Neuronal stem cell (in vitro differentiated cells): Measurements from ENCODE around the gene LRP1B.

ENCODE experiments used
- DNase-seq: peaks from one replicate; pipeline ENCODE4 v3.0.0-alpha.2; 2013; ENCODE audit warnings: low spot score
- H2AFZ ChIP-seq: one replicate; pipeline ENCODE4 v1.6.1; 2013; ENCODE audit warnings: mild to moderate bottlenecking, low read length, inconsistent platforms
- H2AK5ac ChIP-seq: 2 replicates; pipeline ENCODE4 v1.6.1; 2013; ENCODE audit warnings: low read depth, mild to moderate bottlenecking, inconsistent platforms, low read length, moderate library complexity, mixed read lengths
- H2BK120ac ChIP-seq: 2 replicates; pipeline ENCODE4 v1.6.1; 2013; ENCODE audit warnings: low read depth, mild to moderate bottlenecking, inconsistent platforms, low read length, moderate library complexity, mixed read lengths
- H2BK12ac ChIP-seq: one replicate; pipeline ENCODE4 v1.6.1; 2013; ENCODE audit warnings: low read length, inconsistent platforms
- H2BK15ac ChIP-seq: 2 replicates; pipeline ENCODE4 v1.6.1; 2013; ENCODE audit warnings: mild to moderate bottlenecking, low read length, inconsistent platforms, mixed read lengths
- H2BK5ac ChIP-seq: one replicate; pipeline ENCODE4 v1.6.1; 2013; ENCODE audit warnings: inconsistent platforms, mild to moderate bottlenecking, low read length, moderate library complexity
- H3K14ac ChIP-seq: one replicate; pipeline ENCODE4 v1.6.1; 2013; ENCODE audit warnings: low read length, inconsistent platforms
- H3K18ac ChIP-seq: 2 replicates; pipeline ENCODE4 v1.6.1; 2013; ENCODE audit warnings: low read length, inconsistent platforms
- H3K23ac ChIP-seq: 2 replicates; pipeline ENCODE4 v1.6.1; 2013; ENCODE audit warnings: low read depth, mild to moderate bottlenecking, mixed read lengths, low read length, inconsistent platforms; ENCODE audit not compliant: poor library complexity
- H3K27ac ChIP-seq: replicated peaks from 3 replicates; pipeline ENCODE4 v1.5.1; 2013; ENCODE audit warnings: low read length, inconsistent platforms
- H3K27me3 ChIP-seq, 3 experiments: 2 replicates each; pipeline ENCODE4 v1.6.1; 2013; ENCODE audit warnings: low read length in 3 of 3, mild to moderate bottlenecking in 2 of 3, inconsistent platforms in 1 of 3, low read depth in 1 of 3, mixed read lengths in 1 of 3, moderate library complexity in 1 of 3; ENCODE audit not compliant: control insufficient read depth in 3 of 3, insufficient read depth in 3 of 3
- H3K36me3 ChIP-seq, 2 donors: replicated peaks in 1 of 2; 2 replicates each; pipeline ENCODE4 v1.6.1; 2013; ENCODE audit warnings: low read length in 2 of 2; ENCODE audit not compliant: control insufficient read depth in 2 of 2, insufficient read depth in 2 of 2
- H3K4ac ChIP-seq: 2 replicates; pipeline ENCODE4 v1.6.1; 2013; ENCODE audit warnings: inconsistent platforms, mild to moderate bottlenecking, low read length, moderate library complexity
- H3K4me1 ChIP-seq, 2 donors: 1 replicate in 1 of 2; 2 replicates in 1 of 2; pipeline ENCODE4 v1.6.1; 2013; ENCODE audit warnings: low read length in 2 of 2, low read depth in 1 of 2; ENCODE audit not compliant: control insufficient read depth in 2 of 2, insufficient read depth in 1 of 2
- H3K4me2 ChIP-seq: one replicate; pipeline ENCODE4 v1.6.1; 2013; ENCODE audit warnings: mild to moderate bottlenecking, low read length, inconsistent platforms; ENCODE audit not compliant: insufficient read depth, poor library complexity, severe bottlenecking
- H3K4me3 ChIP-seq, 2 donors: 2 replicates each; pipeline ENCODE4 v1.5.1; 2013; ENCODE audit warnings: low read length in 2 of 2, mild to moderate bottlenecking in 2 of 2, inconsistent platforms in 1 of 2, moderate library complexity in 1 of 2
- H3K79me1 ChIP-seq: one replicate; pipeline ENCODE4 v1.6.1; 2013; ENCODE audit warnings: low read depth, mild to moderate bottlenecking, inconsistent platforms, low read length, moderate library complexity
- H3K9ac ChIP-seq: one replicate; pipeline ENCODE4 v1.6.1; 2013; ENCODE audit warnings: mild to moderate bottlenecking, low read depth, low read length, inconsistent platforms; ENCODE audit not compliant: poor library complexity
- H3K9me3 ChIP-seq, 2 donors: replicated peaks in 1 of 2; 2 replicates each; pipeline versions ENCODE3 to v1.6.1; 2013; ENCODE audit warnings: low read length in 2 of 2, mild to moderate bottlenecking in 2 of 2, inconsistent platforms in 1 of 2, low read depth in 1 of 2, mixed read lengths in 1 of 2, moderate library complexity in 1 of 2; ENCODE audit not compliant: control insufficient read depth in 2 of 2, insufficient read depth in 1 of 2
- H4K8ac ChIP-seq: one replicate; pipeline ENCODE4 v1.6.1; 2013; ENCODE audit warnings: low read depth, mild to moderate bottlenecking, inconsistent platforms, low read length, moderate library complexity
- H4K91ac ChIP-seq: one replicate; pipeline ENCODE4 v1.6.1; 2013; ENCODE audit warnings: low read length, low read depth, mild to moderate bottlenecking, inconsistent platforms; ENCODE audit not compliant: poor library complexity
- WGBS, 2 donors: extraction: QIAGEN DNeasy Blood & Tissue Kit; methylation state at CpG; one replicate each; pipeline ENCODE4 v1.1.7; 2013; ENCODE audit warnings: missing lambda C conversion rate in 2 of 2, mixed read lengths in 1 of 2; ENCODE audit not compliant: insufficient read length in 2 of 2, insufficient replicate concordance in 1 of 2; ENCODE audit errors: extremely low coverage in 2 of 2; 5-methylcytosine and 5-hydroxymethylcytosine counted together

LRP1B gene

GRCh38 chr2:140567734-140568133, 1563.1 kb downstream of the LRP1B start:
- no peak overlapping the region for H3K18ac ChIP-seq
- no peak overlapping the region for H2BK5ac ChIP-seq
- peak overlapping the region; percentile 1 for H2AFZ ChIP-seq
- H3K9ac ChIP-seq = no peak overlapping the region
- no peak overlapping the region for H4K8ac ChIP-seq
- no peaks in the 10 kb centered on the region for H3K9me3 ChIP-seq
- H3K36me3 ChIP-seq = no peaks in the 10 kb centered on the region
- H2AK5ac ChIP-seq = no peak overlapping the region
- H3K23ac ChIP-seq = no peak overlapping the region
- H3K4me1 ChIP-seq = peaks cover 0 to 1% of the 10 kb centered on the region in 2 donors
- no peak overlapping the region for H3K4ac ChIP-seq
- H3K4me2 ChIP-seq = no peak overlapping the region
- H3K79me1 ChIP-seq = no peaks in the 10 kb centered on the region
- no peaks in the 10 kb centered on the region for H3K27me3 ChIP-seq
- no peak overlapping the region for H2BK12ac ChIP-seq
- no CpG with 5 or more reads among the region's 2 CpGs for WGBS, 2 donors
- no peak overlapping the region for H4K91ac ChIP-seq
- no peak for DNase-seq
- H3K4me3 ChIP-seq = no peak overlapping the region
- no peak overlapping the region for H3K27ac ChIP-seq
- no peak overlapping the region for H3K14ac ChIP-seq
- H2BK120ac ChIP-seq = no peak overlapping the region
- no peak overlapping the region for H2BK15ac ChIP-seq

GRCh38 chr2:140565756-140566155, 1565.1 kb downstream of the LRP1B start:
- no peak overlapping the region for H2BK120ac ChIP-seq
- H3K23ac ChIP-seq = no peak overlapping the region
- H2BK15ac ChIP-seq = no peak overlapping the region
- H3K9ac ChIP-seq = no peak overlapping the region
- H3K14ac ChIP-seq = no peak overlapping the region
- H3K4me1 ChIP-seq = peaks cover 0 to 1% of the 10 kb centered on the region in 2 donors
- H2AFZ ChIP-seq = peak overlapping the region; percentile 29
- H3K79me1 ChIP-seq = no peaks in the 10 kb centered on the region
- H3K4me2 ChIP-seq = no peak overlapping the region
- H2BK12ac ChIP-seq = no peak overlapping the region
- H3K18ac ChIP-seq = no peak overlapping the region
- WGBS, 2 donors = no CpG with 5 or more reads among the region's 3 CpGs
- H4K91ac ChIP-seq = no peak overlapping the region
- H3K4ac ChIP-seq = no peak overlapping the region
- peak overlapping the region in 1 of 2 donors; percentile 34 for H3K4me3 ChIP-seq
- no peaks in the 10 kb centered on the region for H3K9me3 ChIP-seq
- no peak overlapping the region for H4K8ac ChIP-seq
- no peak for DNase-seq
- H3K27me3 ChIP-seq = no peaks in the 10 kb centered on the region
- H3K27ac ChIP-seq = no peak overlapping the region
- no peak overlapping the region for H2AK5ac ChIP-seq
- H3K36me3 ChIP-seq = no peaks in the 10 kb centered on the region
- no peak overlapping the region for H2BK5ac ChIP-seq

- no peak overlapping the region for H2AFZ ChIP-seq
- H3K14ac ChIP-seq = no peak overlapping the region
- no peak overlapping the region for H3K4ac ChIP-seq
- H3K27ac ChIP-seq = no peak overlapping the region
- H2BK15ac ChIP-seq = no peak overlapping the region
- no peak overlapping the region for H2AK5ac ChIP-seq
- WGBS, 2 donors = no CpG with 5 or more reads among the region's 2 CpGs
- no peak overlapping the region for H3K4me2 ChIP-seq
- no peaks in the 10 kb centered on the region for H3K36me3 ChIP-seq
- H2BK12ac ChIP-seq = no peak overlapping the region
- no peak overlapping the region for H2BK120ac ChIP-seq
- no peak overlapping the region for H4K91ac ChIP-seq
- no peak for DNase-seq
- no peak overlapping the region for H3K4me3 ChIP-seq
- no peak overlapping the region for H3K9ac ChIP-seq
- H3K79me1 ChIP-seq = no peaks in the 10 kb centered on the region
- no peak overlapping the region for H3K18ac ChIP-seq
- no peak overlapping the region for H2BK5ac ChIP-seq
- H4K8ac ChIP-seq = no peak overlapping the region
- no peaks in the 10 kb centered on the region for H3K27me3 ChIP-seq
- peaks cover 0 to 1% of the 10 kb centered on the region in 2 donors for H3K4me1 ChIP-seq
- H3K23ac ChIP-seq = no peak overlapping the region
- no peaks in the 10 kb centered on the region for H3K9me3 ChIP-seq
Observed at GRCh38 chr2:140555701-140556100, 1575.1 kb downstream of the LRP1B start.

GRCh38 chr2:140552634-140553033, 1578.2 kb downstream of the LRP1B start:
- no peaks in the 10 kb centered on the region for H3K36me3 ChIP-seq
- no CpG with 5 or more reads among the region's 3 CpGs for WGBS, 2 donors
- H3K27ac ChIP-seq = no peak overlapping the region
- no peaks in the 10 kb centered on the region for H3K79me1 ChIP-seq
- H4K8ac ChIP-seq = no peak overlapping the region
- H2BK12ac ChIP-seq = no peak overlapping the region
- no peak overlapping the region for H3K23ac ChIP-seq
- H3K14ac ChIP-seq = no peak overlapping the region
- H3K4me2 ChIP-seq = no peak overlapping the region
- H2AFZ ChIP-seq = no peak overlapping the region
- no peak overlapping the region for H3K4ac ChIP-seq
- no peaks in the 10 kb centered on the region for H3K9me3 ChIP-seq
- no peak overlapping the region for H4K91ac ChIP-seq
- no peak overlapping the region for H2AK5ac ChIP-seq
- no peak overlapping the region for H2BK5ac ChIP-seq
- no peak overlapping the region for H2BK15ac ChIP-seq
- H3K27me3 ChIP-seq = no peaks in the 10 kb centered on the region
- H3K4me1 ChIP-seq = peaks cover 0 to 1% of the 10 kb centered on the region in 2 donors
- no peak for DNase-seq
- H3K9ac ChIP-seq = no peak overlapping the region
- no peak overlapping the region for H2BK120ac ChIP-seq
- no peak overlapping the region for H3K4me3 ChIP-seq
- H3K18ac ChIP-seq = no peak overlapping the region
